ENCODE measurements around the gene ZNF791.
A peak's percentile ranks its signal among the peaks of the same experiment; 100 is the strongest.

ZNF791 gene

DNA sequence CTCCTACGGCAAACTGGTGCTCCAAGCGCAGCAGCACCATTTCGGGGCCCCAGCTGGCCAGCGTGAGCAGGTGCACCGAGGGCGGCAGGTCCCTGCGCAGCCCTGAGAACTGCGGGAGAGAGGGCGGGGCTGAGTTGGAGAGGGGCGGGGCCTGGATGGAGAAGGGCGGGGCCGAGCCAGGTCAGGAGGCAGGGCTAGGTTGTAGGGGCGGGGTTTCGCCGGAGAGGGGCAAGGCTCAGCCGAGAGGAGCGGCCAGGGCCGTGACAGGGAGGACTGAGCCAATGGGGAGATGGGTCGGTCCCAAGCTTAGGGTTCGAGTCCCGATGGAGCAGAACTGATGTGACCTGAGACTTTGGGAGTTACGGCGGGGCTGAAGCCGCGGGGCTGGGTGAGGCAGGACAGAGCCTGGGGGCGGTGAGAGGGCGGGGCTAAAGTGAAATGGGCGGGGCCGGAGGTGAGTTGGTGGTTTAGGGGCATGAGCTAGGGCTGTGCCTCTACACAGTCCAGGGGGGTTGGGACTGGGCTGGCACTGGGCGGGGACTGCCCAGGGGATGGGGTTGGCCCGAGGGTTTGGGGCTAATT lies 36.9 kb downstream of the ZNF791 start:
- DNase-seq (ENCODE audit: low read depth, low spot score): no peak
- ChIA-PET POLR2A (no interaction called here), CTCF (interaction anchor here (1.2 kb wide), 1 partner anchor 588 kb away, joined by 3 read pairs; no protein-coding TSS in a partner anchor)
- TF ChIP-seq CTCF (IDR thresholded peaks at IDR 0.05; ENCODE audit: insufficient read depth, low read length, missing control alignments): no peak
- no peak overlapping the region for H3K4me3 ChIP-seq (ENCODE audit: low read depth, low read length)

GRCh38 chr19:12648088-12648487 lies 37.4 kb downstream of the ZNF791 start:
- ChIA-PET POLR2A (no interaction called here), CTCF (interaction anchor here (1.2 to 1.5 kb wide), 2 partner anchors 84 to 588 kb away, joined by 3 to 4 read pairs; no protein-coding TSS in a partner anchor)
- peak; percentile 28 for TF ChIP-seq CTCF (IDR thresholded peaks at IDR 0.05; ENCODE audit: insufficient read depth, low read length, missing control alignments)
- DNase-seq (ENCODE audit: low read depth, low spot score): no peak
- H3K4me3 ChIP-seq (ENCODE audit: low read depth, low read length): no peak overlapping the region

DNA sequence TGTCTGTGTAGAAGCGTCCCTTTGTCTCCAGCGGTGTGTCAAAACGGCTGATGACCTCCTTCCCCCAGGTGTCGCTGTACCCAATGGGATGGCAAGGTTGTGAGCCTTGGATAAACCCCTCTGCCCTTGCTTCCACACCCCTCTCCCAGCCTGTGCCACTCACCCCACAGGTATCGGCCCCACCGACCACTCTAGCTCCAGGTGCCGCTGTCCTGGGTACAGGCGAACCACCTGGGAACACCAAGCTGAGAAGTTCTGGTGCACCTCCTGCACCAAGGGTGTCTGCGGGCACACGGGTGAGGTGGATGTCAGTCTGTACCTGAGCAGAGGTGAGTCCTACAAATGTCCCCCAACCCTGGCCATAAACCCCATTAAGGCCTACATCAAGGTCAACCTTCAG lies 39.2 kb downstream of the ZNF791 start:
- DNase-seq (ENCODE audit: low read depth, low spot score): no peak
- CTCF ChIA-PET: interaction anchor here (1.4 to 1.5 kb wide), 2 partner anchors 10 to 86 kb away, joined by 4 to 8 read pairs; no protein-coding TSS in a partner anchor
- POLR2A ChIA-PET: no interaction called here
- no peak overlapping the region for H3K4me3 ChIP-seq (ENCODE audit: low read depth, low read length)
- TF ChIP-seq CTCF (IDR thresholded peaks at IDR 0.05; ENCODE audit: insufficient read depth, low read length, missing control alignments): no peak

- ChIA-PET CTCF (no interaction called here), POLR2A (no interaction called here)
Measured at GRCh38 chr19:12652219-12652618, 41.5 kb downstream of the ZNF791 start.

DNA sequence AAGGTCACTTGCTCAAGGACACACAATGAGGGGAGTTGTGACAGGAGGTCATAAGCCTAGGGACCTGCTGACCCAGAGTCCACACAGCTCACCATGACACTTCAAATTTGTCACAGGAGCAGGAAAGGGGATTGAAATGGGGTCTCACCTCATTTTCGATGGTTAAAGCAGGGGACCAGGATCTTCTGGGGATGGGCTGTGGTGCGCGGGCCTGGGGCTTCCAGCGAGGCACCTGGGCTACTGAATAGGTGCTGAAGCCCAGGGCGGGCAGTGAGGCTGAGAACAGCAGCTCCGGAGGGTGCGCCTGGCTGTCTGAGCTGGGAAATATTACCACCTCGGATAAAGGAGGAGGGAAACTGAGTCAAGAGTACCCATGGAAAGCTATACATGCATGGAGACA lies 44.8 kb downstream of the ZNF791 start:
- CTCF ChIA-PET: interaction anchor here (1.2 to 1.5 kb wide), 2 partner anchors 16 kb away, joined by 3 to 6 read pairs; no protein-coding TSS in a partner anchor
- no peak for DNase-seq (ENCODE audit: low read depth, low spot score)
- POLR2A ChIA-PET: no interaction called here
- H3K4me3 ChIP-seq (ENCODE audit: low read depth, low read length): no peak overlapping the region
- no peak for TF ChIP-seq CTCF (IDR thresholded peaks at IDR 0.05; ENCODE audit: insufficient read depth, low read length, missing control alignments)

More at GRCh38 chr19:12652219-12652618, 41.5 kb downstream of the ZNF791 start:
- no peak for DNase-seq (ENCODE audit: low read depth, low spot score)
- H3K4me3 ChIP-seq (ENCODE audit: low read depth, low read length): no peak overlapping the region
- TF ChIP-seq CTCF (IDR thresholded peaks at IDR 0.05; ENCODE audit: insufficient read depth, low read length, missing control alignments): no peak

- POLR2A ChIA-PET: no interaction called here
- CTCF ChIA-PET: interaction anchor here (1.2 kb wide), 1 partner anchor 20 kb away, joined by 4 read pairs; no protein-coding TSS in a partner anchor
- no peak for DNase-seq (ENCODE audit: low read depth, low spot score)
- H3K4me3 ChIP-seq (ENCODE audit: low read depth, low read length): no peak overlapping the region
- TF ChIP-seq CTCF (IDR thresholded peaks at IDR 0.05; ENCODE audit: insufficient read depth, low read length, missing control alignments): no peak
Measured at GRCh38 chr19:12656899-12657571, 46.3 kb downstream of the ZNF791 start.
